H1 (cell line): ENCODE measurements around the gene C12orf42. TPM values are rescaled to one million over a fixed set of nuclear protein-coding genes. Genes with fewer than 3 reads are reported as not detected.

Experiments used
- CTCF ChIA-PET: fragments of 300-600 bp; sonication (Branson Sonifier 250); formaldehyde crosslinking; loops from one replicate; lab custom pipeline; 2021; ENCODE audit not compliant: partially characterized antibody; lab: Charles Lee
- POLR2A ChIA-PET: fragments of 300-600 bp; sonication (Branson Sonifier 250); formaldehyde crosslinking; loops from one replicate; lab custom pipeline; 2021; ENCODE audit warnings: inconsistent platforms; ENCODE audit not compliant: partially characterized antibody; lab: Charles Lee
- DNase-seq, 2 experiments: peaks; one replicate each; pipeline versions ENCODE4 v3.0.0 to v3.0.0-alpha.2; 2010 to 2022; ENCODE audit warnings: low spot score in 2 of 2, low read depth in 1 of 2, mixed read lengths in 1 of 2
- FAIRE-seq: peaks from 2 replicates; lab custom pipeline; 2011; peaks lifted over from hg19 to GRCh38; lab: Jason Lieb, UNC
- H2AFZ ChIP-seq: 2 replicates; pipeline ENCODE4 v1.8.1; 2012; ENCODE audit warnings: low read length, inconsistent platforms
- H2AK5ac ChIP-seq: 2 replicates; pipeline ENCODE4 v1.6.1; 2013; ENCODE audit warnings: low read depth, low read length
- H2BK120ac ChIP-seq: replicated peaks from 2 replicates; pipeline ENCODE3; 2013; ENCODE audit warnings: low read depth, low read length, inconsistent platforms
- H2BK12ac ChIP-seq: 2 replicates; pipeline ENCODE4 v1.6.1; 2013; ENCODE audit warnings: low read depth, low read length
- H2BK15ac ChIP-seq: 2 replicates; pipeline ENCODE4 v1.6.1; 2013; ENCODE audit warnings: low read length
- H2BK20ac ChIP-seq: 2 replicates; pipeline ENCODE4 v1.6.1; 2013; ENCODE audit warnings: low read length
- H2BK5ac ChIP-seq: 2 replicates; pipeline ENCODE4 v1.6.1; 2013; ENCODE audit warnings: low read depth, low read length
- H3K14ac ChIP-seq: 2 replicates; pipeline ENCODE4 v1.6.1; 2013; ENCODE audit warnings: inconsistent platforms; ENCODE audit not compliant: insufficient read length
- H3K18ac ChIP-seq: 2 replicates; pipeline ENCODE4 v1.6.1; 2013; ENCODE audit warnings: low read length; ENCODE audit errors: extremely low read depth
- H3K23ac ChIP-seq: 2 replicates; pipeline ENCODE4 v1.6.1; 2013; ENCODE audit warnings: inconsistent platforms; ENCODE audit not compliant: insufficient read length
- H3K23me2 ChIP-seq: 2 replicates; pipeline ENCODE4 v1.6.1; 2013; ENCODE audit warnings: low read depth, low read length
- H3K27ac ChIP-seq: 2 replicates; pipeline ENCODE4 v1.6.1; 2011; ENCODE audit warnings: low read depth, low read length, inconsistent platforms
- H3K27me3 ChIP-seq, 4 experiments: replicated peaks in 1 of 4; 1 replicate in 1 of 4; 2 replicates in 3 of 4; pipeline versions ENCODE4 v1.6.1 to v1.8.1; 2011 to 2013; ENCODE audit warnings: low read length in 3 of 4, mild to moderate bottlenecking in 3 of 4, inconsistent platforms in 2 of 4, mixed read lengths in 2 of 4, moderate library complexity in 1 of 4; ENCODE audit not compliant: control insufficient read depth in 3 of 4, insufficient read depth in 3 of 4; ENCODE audit errors: extremely low read depth in 1 of 4
- H3K36me3 ChIP-seq, 4 experiments: 2 replicates each; pipeline versions ENCODE4 v1.6.1 to v1.8.1; 2011 to 2013; ENCODE audit warnings: mild to moderate bottlenecking in 4 of 4, low read length in 3 of 4, moderate library complexity in 2 of 4, control low read depth in 1 of 4, inconsistent platforms in 1 of 4; ENCODE audit not compliant: insufficient read depth in 4 of 4, control insufficient read depth in 2 of 4
- H3K4ac ChIP-seq: replicated peaks from 2 replicates; pipeline ENCODE3; 2013; ENCODE audit warnings: low read length, low read depth, mixed read lengths, inconsistent platforms; ENCODE audit not compliant: insufficient read length
- H3K4me1 ChIP-seq, 4 experiments: replicated peaks in 1 of 4; 1 replicate in 1 of 4; 2 replicates in 3 of 4; pipeline versions ENCODE4 v1.6.1 to v1.8.1; 2011 to 2013; ENCODE audit warnings: low read length in 3 of 4, inconsistent platforms in 2 of 4, mixed read lengths in 1 of 4; ENCODE audit not compliant: insufficient read depth in 4 of 4, control insufficient read depth in 3 of 4
- H3K4me2 ChIP-seq, 2 experiments: 2 replicates each; pipeline versions ENCODE4 v1.6.1 to v1.8.1; 2011 to 2013; ENCODE audit warnings: low read depth in 2 of 2, low read length in 2 of 2, control low read depth in 1 of 2, inconsistent platforms in 1 of 2, mild to moderate bottlenecking in 1 of 2; ENCODE audit not compliant: insufficient read depth in 1 of 2
- H3K4me3 ChIP-seq, 4 experiments: fragments of 200-600, 300-600 bp in 1 of 4; sonication (generic), shearing (Covaris generic), sonication (Bioruptor Twin) in 1 of 4; 2 replicates each; pipeline versions ENCODE4 v1.5.1 to v1.8.1; 2011 to 2016; ENCODE audit warnings: low read length in 4 of 4, low read depth in 3 of 4, control low read depth in 2 of 4, inconsistent platforms in 2 of 4, mild to moderate bottlenecking in 2 of 4, mixed read lengths in 1 of 4, moderate library complexity in 1 of 4; ENCODE audit not compliant: insufficient read depth in 2 of 4; ENCODE audit errors: extremely low read depth in 1 of 4
- H3K56ac ChIP-seq: replicated peaks from 2 replicates; pipeline ENCODE3; 2013; ENCODE audit warnings: low read depth, mild to moderate bottlenecking, mixed read lengths, low read length, inconsistent platforms; ENCODE audit not compliant: insufficient read length
- H3K79me1 ChIP-seq: 2 replicates; pipeline ENCODE4 v1.6.1; 2013; ENCODE audit warnings: low read depth, low read length, control low read depth
- H3K79me2 ChIP-seq, 2 experiments: 2 replicates each; pipeline versions ENCODE4 v1.6.1 to v1.8.1; 2012 to 2013; ENCODE audit warnings: low read length in 2 of 2, mild to moderate bottlenecking in 2 of 2, inconsistent platforms in 1 of 2; ENCODE audit not compliant: insufficient read depth in 2 of 2, control insufficient read depth in 1 of 2
- H3K9ac ChIP-seq, 4 experiments: replicated peaks in 1 of 4; 1 replicate in 1 of 4; 2 replicates in 3 of 4; pipeline versions ENCODE4 v1.6.1 to v1.8.1; 2011 to 2013; ENCODE audit warnings: low read depth in 3 of 4, low read length in 3 of 4, control low read depth in 2 of 4, mild to moderate bottlenecking in 2 of 4, moderate library complexity in 2 of 4, inconsistent platforms in 1 of 4; ENCODE audit errors: extremely low read depth in 1 of 4
- H3K9me3 ChIP-seq, 2 experiments: 2 replicates each; pipeline versions ENCODE4 v1.6.1 to v1.8.1; 2012 to 2013; ENCODE audit warnings: mild to moderate bottlenecking in 2 of 2, moderate library complexity in 2 of 2, control low read depth in 1 of 2, inconsistent platforms in 1 of 2, low read depth in 1 of 2, low read length in 1 of 2, mixed read lengths in 1 of 2; ENCODE audit not compliant: insufficient read depth in 2 of 2
- H4K20me1 ChIP-seq, 2 experiments: replicated peaks in 1 of 2; 2 replicates each; pipeline versions ENCODE3 to v1.8.1; 2011 to 2013; ENCODE audit warnings: inconsistent platforms in 2 of 2, low read length in 2 of 2, mild to moderate bottlenecking in 1 of 2; ENCODE audit not compliant: insufficient read depth in 2 of 2, control insufficient read depth in 1 of 2
- H4K5ac ChIP-seq: 2 replicates; pipeline ENCODE4 v1.6.1; 2013; ENCODE audit warnings: low read length, low read depth, mixed read lengths, inconsistent platforms; ENCODE audit not compliant: insufficient read length
- H4K8ac ChIP-seq: 2 replicates; pipeline ENCODE4 v1.8.0; 2013; ENCODE audit warnings: mild to moderate bottlenecking, moderate library complexity, low read length, inconsistent platforms; ENCODE audit not compliant: insufficient read depth; ENCODE audit errors: extremely low read depth
- H4K91ac ChIP-seq: replicated peaks from 2 replicates; pipeline ENCODE3; 2013; ENCODE audit warnings: low read length, mixed read lengths, inconsistent platforms; ENCODE audit not compliant: insufficient read length
- ASH2L ChIP-seq: fragments of 200-600, 300-600 bp; sonication (generic); IDR thresholded peaks from one replicate; pipeline ENCODE4 v1.7.1; 2017; ENCODE audit warnings: low read length
- CTBP2 ChIP-seq: IDR thresholded peaks from 2 replicates; pipeline ENCODE4 v1.7.0; 2011; ENCODE audit warnings: borderline replicate concordance, mild to moderate bottlenecking, moderate library complexity, mixed read lengths, low read length; ENCODE audit not compliant: insufficient read depth, insufficient read length
- RAD21 ChIP-seq, 2 experiments: IDR thresholded peaks in 1 of 2; conservative IDR thresholded peaks in 1 of 2; 2 replicates each; pipeline ENCODE4 v1.6.1; 2011; ENCODE audit warnings: low read depth in 2 of 2, low read length in 2 of 2, improper control_type of control experiment in 1 of 2, inconsistent platforms in 1 of 2, mild to moderate bottlenecking in 1 of 2, moderate library complexity in 1 of 2
- WGBS, 2 experiments: shearing (Covaris generic) in 1 of 2; methylation state at CpG; one replicate each; pipeline versions ENCODE4 v1.1.6 to v1.1.7; 2013 to 2015; ENCODE audit warnings: low lambda C conversion rate in 2 of 2, mixed read lengths in 2 of 2, inconsistent platforms in 1 of 2, low coverage in 1 of 2, missing lambda C conversion rate in 1 of 2; ENCODE audit not compliant: insufficient replicate concordance in 2 of 2, insufficient coverage in 1 of 2, insufficient read length in 1 of 2; ENCODE audit errors: extremely low coverage in 1 of 2, missing lambda C conversion rate in 1 of 2; 5-methylcytosine and 5-hydroxymethylcytosine counted together
- polyA plus RNA-seq, 7 experiments: library from polyadenylated mRNA; depleted of rRNA in 3 of 7; stranded (reverse) in 5 of 7; unstranded in 2 of 7; fragments of >200 nt in 5 of 7; fragments of 200-250 nt in 2 of 7; gene quantifications; 1 replicate in 5 of 7; 2 replicates in 1 of 7; 4 replicates in 1 of 7; pipeline versions ENCODE4 v1.2.1 to v1.2.3, GENCODE V29; 2011 to 2013; ENCODE audit warnings: missing spikeins in 2 of 7, mixed read lengths in 2 of 7
- total RNA-seq: library from RNA; stranded (reverse); fragmentation: NEBNext Ultra II Directional; extraction: Animal tissue kit (Norgen Biotek cat#: 25700); gene quantifications from 2 replicates; pipeline ENCODE4 v1.2.1, GENCODE V29; 2021

The C12orf42 gene
- total and polyA plus RNA-seq, 2 of the 8 experiments (the other 6 are each of a cell fraction or from before 2014, with no cell fraction given), result 0.05 TPM; not detected in 1

DNA sequence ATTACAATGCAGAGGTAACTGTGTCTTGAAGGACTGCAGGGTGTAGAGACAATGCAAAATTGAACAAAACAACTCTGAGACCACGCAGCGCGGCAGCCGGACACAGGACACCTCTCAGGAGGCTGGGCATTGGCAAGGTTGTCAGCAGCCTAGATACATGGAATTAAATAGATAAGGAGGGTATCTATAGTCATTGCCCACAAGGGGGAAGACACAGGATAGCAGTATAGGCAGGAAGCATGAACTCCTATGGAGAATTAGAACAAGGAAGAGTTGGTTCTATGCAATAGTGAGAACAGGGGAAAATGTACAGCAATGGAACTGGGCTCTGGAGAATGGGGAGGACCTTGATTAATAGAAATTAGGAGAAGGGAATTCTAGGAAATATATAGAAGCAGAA lies 164.1 kb downstream of the C12orf42 start:
- Histone ChIP-seq H3K9ac (no peak overlapping the region), H4K5ac (no peak overlapping the region), H3K79me2 (no peaks in the 10 kb centered on the region), H3K36me3 (no peaks in the 10 kb centered on the region), H4K91ac (no peak overlapping the region), H3K56ac (no peak overlapping the region), H4K20me1 (no peaks in the 10 kb centered on the region), H3K23ac (no peak overlapping the region), H2AK5ac (no peak overlapping the region), H2AFZ (no peak overlapping the region), H3K4ac (no peak overlapping the region), H3K4me2 (no peak overlapping the region), H2BK15ac (no peak overlapping the region), H4K8ac (no peak overlapping the region), H3K27me3 (no peaks in the 10 kb centered on the region), H2BK5ac (no peak overlapping the region), H2BK120ac (no peak overlapping the region), H3K23me2 (no peaks in the 10 kb centered on the region), H2BK20ac (no peak overlapping the region), H3K4me1 (peaks cover 0 to 3% (median 0%) of the 10 kb centered on the region in 4 experiments; a peak in 2 of 7 replicates), H3K9me3 (no peaks in the 10 kb centered on the region), H3K4me3 (no peak overlapping the region), H3K79me1 (no peaks in the 10 kb centered on the region), H2BK12ac (no peak overlapping the region), H3K14ac (no peak overlapping the region), H3K18ac (no peak overlapping the region), H3K27ac (no peak overlapping the region)
- WGBS, 2 experiments, result 100% methylated on average over 4 of the region's 4 CpGs; no CpG with 5 or more reads in 1 of the 2 experiments
- DNase-seq (no peak), FAIRE-seq (no peak)
- TF ChIP-seq RAD21 (IDR thresholded peaks at IDR 0.05 in 1 of 2, conservative IDR thresholded peaks at IDR 0.05 in 1 of 2; ENCODE audit: low read depth in 2 of 2, low read length in 2 of 2) (peak; percentile 21 to 32; a peak in 2 of 4 replicates), ASH2L (no peak), CTBP2 (no peak)
- CTCF ChIA-PET, result interaction anchor here (1.0 to 3.6 kb wide), 6 partner anchors 12 to 216 kb away, joined by 3 to 20 read pairs (median 4); no protein-coding TSS in a partner anchor
- POLR2A ChIA-PET, result no interaction called here
